Lower lobe of right lung (tissue), 2 donors: ENCODE data around the gene HAUS6. TPM values are rescaled to one million over a fixed set of nuclear protein-coding genes. Genes with fewer than 3 reads are reported as not detected.

ENCODE experiments used
- ATAC-seq, 2 donors: fragments of 200-7000 bp; cut with Tn5 transposase; one replicate each; pipeline ENCODE4 v1.9.1; 2020 to 2022; ENCODE audit warnings: mild to moderate bottlenecking in 2 of 2, moderate library complexity in 2 of 2
- DNase-seq: peaks from one replicate; pipeline ENCODE4 v3.0.0-alpha.2; 2020
- H3K27ac ChIP-seq: fragments of 200-600 bp; one replicate; pipeline ENCODE4 v1.8.0; 2022
- H3K27me3 ChIP-seq: fragments of 200-600 bp; one replicate; pipeline ENCODE4 v1.8.0; 2022; ENCODE audit warnings: low read depth
- H3K36me3 ChIP-seq: fragments of 200-600 bp; one replicate; pipeline ENCODE4 v1.8.0; 2022; ENCODE audit warnings: mild to moderate bottlenecking
- H3K4me1 ChIP-seq: fragments of 200-600 bp; one replicate; pipeline ENCODE4 v1.8.0; 2022
- H3K4me3 ChIP-seq: fragments of 200-600 bp; one replicate; pipeline ENCODE4 v1.8.0; 2022; ENCODE audit warnings: mild to moderate bottlenecking
- H3K9me3 ChIP-seq: fragments of 200-600 bp; one replicate; pipeline ENCODE4 v1.8.0; 2022
- intact Hi-C: fragments of 100-400 bp; cut with DNase I; formaldehyde crosslinking; loops from one replicate; pipeline ENCODE4 v1.11.0; 2022
- total RNA-seq: library from RNA; stranded (reverse); fragmentation: NEBNext Ultra II Directional; extraction: Animal tissue kit (Norgen Biotek cat#: 25700); gene quantifications from one replicate; pipeline ENCODE4 v1.2.1, GENCODE V29; 2021
- TF ChIP-seq, protein P1 (sequence below): fragments of 200-600 bp; IDR thresholded peaks from one replicate; pipeline ENCODE4 v1.8.0; 2022; ENCODE audit warnings: antibody characterized with exemption, mild to moderate bottlenecking
- donor health status: DM: no; HTN: yes; CAD: no; lungs with severe emphysema.

HAUS6 gene
- total RNA-seq, 1 donor from 2014 or later: 7.5 TPM

DNA sequence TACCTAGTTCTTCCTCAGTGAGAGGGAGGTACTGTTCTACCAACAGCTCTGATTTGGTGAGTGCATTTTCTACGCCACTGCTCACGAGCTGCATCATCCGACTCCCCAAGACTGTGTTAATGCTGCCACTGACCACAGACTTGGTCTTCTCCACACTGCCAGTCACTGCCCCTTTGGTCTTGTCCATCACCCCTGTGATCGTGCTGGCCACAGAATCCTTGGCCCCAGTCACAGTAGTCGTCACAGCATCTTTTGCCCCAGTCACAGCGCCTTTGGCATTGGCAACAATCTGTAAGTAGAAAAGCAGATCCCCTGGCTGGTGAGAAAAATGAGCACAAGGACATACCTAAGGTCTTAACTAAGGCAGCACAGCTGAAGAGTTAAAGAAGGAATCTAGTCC is 18.2 kb upstream of the HAUS6 start:
- peaks cover 99% of the 10 kb centered on the region for H3K36me3 ChIP-seq
- TF ChIP-seq, protein P1, sequence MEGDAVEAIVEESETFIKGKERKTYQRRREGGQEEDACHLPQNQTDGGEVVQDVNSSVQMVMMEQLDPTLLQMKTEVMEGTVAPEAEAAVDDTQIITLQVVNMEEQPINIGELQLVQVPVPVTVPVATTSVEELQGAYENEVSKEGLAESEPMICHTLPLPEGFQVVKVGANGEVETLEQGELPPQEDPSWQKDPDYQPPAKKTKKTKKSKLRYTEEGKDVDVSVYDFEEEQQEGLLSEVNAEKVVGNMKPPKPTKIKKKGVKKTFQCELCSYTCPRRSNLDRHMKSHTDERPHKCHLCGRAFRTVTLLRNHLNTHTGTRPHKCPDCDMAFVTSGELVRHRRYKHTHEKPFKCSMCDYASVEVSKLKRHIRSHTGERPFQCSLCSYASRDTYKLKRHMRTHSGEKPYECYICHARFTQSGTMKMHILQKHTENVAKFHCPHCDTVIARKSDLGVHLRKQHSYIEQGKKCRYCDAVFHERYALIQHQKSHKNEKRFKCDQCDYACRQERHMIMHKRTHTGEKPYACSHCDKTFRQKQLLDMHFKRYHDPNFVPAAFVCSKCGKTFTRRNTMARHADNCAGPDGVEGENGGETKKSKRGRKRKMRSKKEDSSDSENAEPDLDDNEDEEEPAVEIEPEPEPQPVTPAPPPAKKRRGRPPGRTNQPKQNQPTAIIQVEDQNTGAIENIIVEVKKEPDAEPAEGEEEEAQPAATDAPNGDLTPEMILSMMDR: no peak
- ATAC-seq: no peak
- H3K9me3 ChIP-seq: no peaks in the 10 kb centered on the region
- H3K27me3 ChIP-seq: no peaks in the 10 kb centered on the region
- H3K4me1 ChIP-seq: peaks cover 44% of the 10 kb centered on the region
- DNase-seq: no peak
- intact Hi-C loops: no loop called here
- H3K27ac ChIP-seq: no peak overlapping the region
- H3K4me3 ChIP-seq: no peak overlapping the region

- Histone ChIP-seq H3K4me3 (no peak overlapping the region), H3K9me3 (no peaks in the 10 kb centered on the region), H3K36me3 (peaks cover 100% of the 10 kb centered on the region), H3K4me1 (peaks cover 34% of the 10 kb centered on the region), H3K27ac (peak overlapping the region; percentile 1), H3K27me3 (no peaks in the 10 kb centered on the region)
- intact Hi-C loops: no loop called here
- TF ChIP-seq, protein P1: no peak
- DNase-seq (no peak), ATAC-seq (no peak)
Observed at GRCh38 chr9:19119801-19120440, 17.2 kb upstream of the HAUS6 start.

DNA sequence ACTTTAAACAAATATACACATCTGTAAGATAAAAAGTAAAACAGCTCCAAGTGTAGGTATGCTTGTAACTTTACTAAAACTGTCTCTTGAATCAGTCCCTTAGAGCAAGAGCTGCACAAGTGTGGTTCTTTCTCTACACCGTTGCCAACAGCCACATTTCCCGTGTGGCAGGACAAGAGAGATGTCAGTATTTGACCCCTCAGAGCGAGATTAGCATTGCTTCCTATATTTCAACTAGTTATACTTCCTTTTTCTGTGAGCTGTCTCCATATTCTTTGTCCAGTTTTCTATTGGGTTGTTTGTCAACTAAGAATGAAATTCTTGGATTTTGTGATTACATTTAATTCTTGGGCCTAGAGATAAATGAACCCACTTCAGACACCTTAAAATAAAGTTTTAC is 16.5 kb upstream of the HAUS6 start:
- TF ChIP-seq, protein P1: no peak
- H3K9me3 ChIP-seq: no peaks in the 10 kb centered on the region
- no peak for ATAC-seq
- no peaks in the 10 kb centered on the region for H3K27me3 ChIP-seq
- intact Hi-C loops: no loop called here
- peak overlapping the region; percentile 1 for H3K27ac ChIP-seq
- peaks cover 27% of the 10 kb centered on the region for H3K4me1 ChIP-seq
- no peak overlapping the region for H3K4me3 ChIP-seq
- no peak for DNase-seq
- peaks cover 100% of the 10 kb centered on the region for H3K36me3 ChIP-seq

DNA sequence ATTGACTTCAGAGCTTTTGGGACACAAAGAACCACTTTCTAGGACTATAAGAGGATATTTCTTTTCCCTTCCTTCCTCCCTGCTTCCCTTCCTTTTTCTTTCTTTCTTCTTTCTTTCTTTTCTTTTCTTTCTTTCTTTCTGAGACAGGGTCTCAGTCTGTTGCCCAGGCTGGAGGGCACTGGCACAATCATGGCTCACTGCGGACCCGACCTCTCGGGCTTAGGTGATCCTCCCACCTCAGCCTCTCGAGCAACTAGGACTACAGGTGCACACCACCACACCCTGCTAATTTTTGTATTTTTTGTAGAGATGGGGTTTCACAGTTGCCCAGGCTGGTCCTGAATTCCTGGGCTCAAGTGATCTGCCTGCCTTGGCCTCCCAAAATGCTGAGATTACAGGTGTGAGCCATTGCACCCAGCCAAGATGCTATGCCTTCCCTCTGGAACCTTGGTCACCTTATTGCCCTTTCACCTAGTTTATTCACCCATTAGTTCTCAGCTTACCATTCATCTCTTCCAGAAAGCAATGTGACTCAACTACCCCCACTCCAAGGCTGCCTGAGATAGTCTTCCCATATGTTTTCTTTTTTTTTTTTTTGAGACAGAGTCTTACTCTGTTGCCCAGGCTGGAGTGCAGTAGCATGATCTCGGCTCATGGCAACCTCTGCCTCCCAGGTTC is 14.5 kb upstream of the HAUS6 start:
- no peaks in the 10 kb centered on the region for H3K9me3 ChIP-seq
- peaks cover 87% of the 10 kb centered on the region for H3K36me3 ChIP-seq
- no peak for ATAC-seq
- no peak for DNase-seq
- no peaks in the 10 kb centered on the region for H3K27me3 ChIP-seq
- intact Hi-C loops: no loop called here
- H3K4me3 ChIP-seq: no peak overlapping the region
- TF ChIP-seq, protein P1: no peak
- H3K4me1 ChIP-seq: peaks cover 18% of the 10 kb centered on the region
- H3K27ac ChIP-seq: no peak overlapping the region

DNA sequence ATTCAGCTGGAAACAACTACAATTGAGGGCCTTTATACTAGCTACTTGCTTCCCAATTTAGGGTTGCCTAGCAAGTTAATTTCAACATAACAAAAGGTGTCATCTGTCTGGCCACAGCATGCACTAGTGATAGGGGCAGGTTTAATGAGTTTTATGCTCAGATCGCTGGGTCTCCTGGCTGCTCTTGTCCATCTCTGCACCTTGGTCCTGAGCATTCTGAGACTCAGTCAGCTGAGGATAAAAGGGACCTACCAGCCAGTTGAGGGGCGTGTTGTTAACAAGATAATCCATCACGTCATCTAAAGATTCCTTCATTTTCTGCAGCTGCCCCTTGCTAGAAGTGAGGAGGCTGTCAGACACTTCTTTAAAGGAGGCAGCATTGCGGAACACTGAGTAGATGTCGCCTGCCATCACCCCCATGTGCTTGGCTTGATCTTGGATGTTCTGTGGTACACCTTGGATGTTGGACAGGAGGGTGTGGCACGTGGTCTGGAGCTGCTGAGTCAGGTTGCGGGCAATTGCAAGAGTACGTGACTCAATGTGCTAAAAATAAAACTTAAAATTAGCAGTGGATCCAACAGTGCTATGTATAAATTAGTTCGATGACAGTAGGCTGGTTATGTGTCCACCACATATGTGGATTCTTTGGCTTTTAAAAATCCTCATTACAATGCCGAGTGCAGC is 13.5 kb upstream of the HAUS6 start:
- DNase-seq (no peak), ATAC-seq (no peak)
- Histone ChIP-seq H3K27me3 (no peaks in the 10 kb centered on the region), H3K9me3 (no peaks in the 10 kb centered on the region), H3K36me3 (peaks cover 78% of the 10 kb centered on the region), H3K4me1 (peaks cover 18% of the 10 kb centered on the region), H3K27ac (no peak overlapping the region), H3K4me3 (no peak overlapping the region)
- TF ChIP-seq, protein P1: no peak
- intact Hi-C loops: no loop called here
